Measurements from ENCODE around the gene CHID1. TPM values are rescaled to one million over a fixed set of nuclear protein-coding genes. Genes with fewer than 3 reads are reported as not detected.
A peak's percentile ranks its signal among the peaks of the same experiment; 100 is the strongest.

Gene CHID1
- total RNA-seq, 2 donors from 2014 or later, result 61.2 to 195 TPM

- Histone ChIP-seq H3K4me3 (peak within 1 kb of the TSS; percentile 98), H3K9me3 (no peaks in the 10 kb centered on the region), H3K36me3 (peaks cover 18% of the 10 kb centered on the region), H3K4me1 (ENCODE audit: control insufficient read depth in 1 of 2, low read depth in 2 of 2) (peaks cover 23 to 31% of the 10 kb centered on the region in 2 donors), H3K27ac (peak within 1 kb of the TSS; percentile 99 to 100), H3K27me3 (replicated peaks; ENCODE audit: insufficient read depth) (no peaks in the 10 kb centered on the region)
- ATAC-seq (ENCODE audit: insufficient number of reproducible peaks, low FRiP score, low read depth), result no peak
- DNase-seq (ENCODE audit: low spot score), result no peak
- TF ChIP-seq CTCF (IDR thresholded peaks at IDR 0.05), result no peak
Measured at GRCh38 chr11:818396-819128, 92.0 kb downstream of the CHID1 start, which contains the start of gene PNPLA2. Gene PNPLA2 (plus strand): TSS chr11:818914. CDS start chr11:819719, 805 bp downstream.

Other genes with a start within 250 kb of the CHID1 start
- 10 to 100 TPM; 22.1 to 67.0 TPM for gene DEAF1, start 215.6 kb downstream of the CHID1 start, total RNA-seq
- gene TMEM80, start 215.0 kb downstream of the CHID1 start, total RNA-seq, result 10 to 100 TPM; 22.4 to 22.5 TPM
- gene EPS8L2, start 204.6 kb downstream of the CHID1 start, total RNA-seq, result 10 to 100 TPM; 39.6 to 75.9 TPM
- gene TALDO1, start 163.3 kb downstream of the CHID1 start, total RNA-seq, result 100 to 1,000 TPM; 132 to 232 TPM
- 10 to 100 TPM; 32.5 to 48.7 TPM for gene GATD1, start 133.3 kb downstream of the CHID1 start, total RNA-seq
- gene CEND1, start 120.7 kb downstream of the CHID1 start, total RNA-seq, result not detected
- gene SLC25A22, start 112.5 kb downstream of the CHID1 start, total RNA-seq, result 10 to 100 TPM; 10.7 to 16.9 TPM
- 10 to 100 TPM; 10.9 to 52.0 TPM for gene PIDD1, start 105.6 kb downstream of the CHID1 start, total RNA-seq
- 100 to 1,000 TPM; 170 to 221 TPM for gene RPLP2, start 100.8 kb downstream of the CHID1 start, total RNA-seq
- gene PNPLA2, start 91.9 kb downstream of the CHID1 start, total RNA-seq, result 100 to 1,000 TPM; 105 to 115 TPM
- gene CRACR2B, start 82.9 kb downstream of the CHID1 start, total RNA-seq, result 10 to 100 TPM in 1 of 2 donors, 1 to 10 TPM in 1; 9.6 to 11.6 TPM
- 1,000 to 10,000 TPM in 1 of 2 donors, 100 to 1,000 TPM in 1; 532 to 1,455 TPM for gene CD151, start 77.9 kb downstream of the CHID1 start, total RNA-seq
- 10 to 100 TPM; 20.8 to 63.0 TPM for gene POLR2L, start 68.3 kb downstream of the CHID1 start, total RNA-seq
- gene TSPAN4, start 68.0 kb downstream of the CHID1 start, total RNA-seq, result 100 to 1,000 TPM in 1 of 2 donors, 10 to 100 TPM in 1; 55.5 to 107 TPM
- 100 to 1,000 TPM in 1 of 2 donors, 10 to 100 TPM in 1; 99.0 to 109 TPM for gene AP2A2, start 15.1 kb upstream of the CHID1 start, total RNA-seq
- 10 to 100 TPM in 1 of 2 donors, not detected in 1; 13.1 TPM for gene MUC6, start 125.9 kb upstream of the CHID1 start, total RNA-seq
- not detected for gene MUC2, start 164.1 kb upstream of the CHID1 start, total RNA-seq
- 10 to 100 TPM in 1 of 2 donors, not detected in 1; 45.9 TPM for gene MUC5AC, start 247.1 kb upstream of the CHID1 start, total RNA-seq

All from thoracic aorta (tissue), 2 donors.